GM23338 (cell line): Measurements from ENCODE around the gene FAM229B. TPM values are rescaled to one million over a fixed set of nuclear protein-coding genes. Genes with fewer than 3 reads are reported as not detected.

Experiments used
- ATAC-seq: fragments of 200-7000 bp; cut with Tn5 transposase; 3 replicates; pipeline ENCODE4 v1.9.1; 2020
- DNase-seq: peaks from one replicate; pipeline ENCODE4 v3.0.0-alpha.2; 2015; ENCODE audit warnings: low spot score
- H2AFZ ChIP-seq: fragments of 200-600 bp; sonication (generic); 2 replicates; pipeline ENCODE4 v1.8.0; 2016; ENCODE audit warnings: antibody characterized with exemption, mild to moderate bottlenecking, moderate library complexity
- H3F3A ChIP-seq: fragments of 200-600 bp; sonication (generic); replicated peaks from 2 replicates; pipeline ENCODE4 v1.8.0; 2017; ENCODE audit warnings: antibody characterized with exemption, mixed run types, low read depth
- H3K27ac ChIP-seq: fragments of 200-600 bp; sonication (generic); 2 replicates; pipeline ENCODE4 v1.6.1; 2016; ENCODE audit warnings: low read depth
- H3K27me3 ChIP-seq: fragments of 200-600 bp; sonication (generic); 2 replicates; pipeline ENCODE4 v1.8.0; 2016; ENCODE audit warnings: mild to moderate bottlenecking, mixed run types, moderate library complexity; ENCODE audit not compliant: insufficient read depth
- H3K36me3 ChIP-seq: fragments of 200-600 bp; sonication (generic); 2 replicates; pipeline ENCODE4 v1.8.0; 2016; ENCODE audit warnings: mild to moderate bottlenecking; ENCODE audit not compliant: insufficient read depth
- H3K4me1 ChIP-seq: fragments of 200-600 bp; sonication (generic); 2 replicates; pipeline ENCODE4 v1.8.0; 2016; ENCODE audit warnings: mild to moderate bottlenecking, moderate library complexity; ENCODE audit not compliant: insufficient read depth
- H3K4me2 ChIP-seq: fragments of 200-600 bp; sonication (generic); 2 replicates; pipeline ENCODE4 v1.7.1; 2017; ENCODE audit warnings: mixed run types
- H3K4me3 ChIP-seq: fragments of 200-600 bp; sonication (generic); 2 replicates; pipeline ENCODE4 v1.6.1; 2016; ENCODE audit warnings: mixed run types
- H3K79me2 ChIP-seq: fragments of 200-600 bp; sonication (generic); replicated peaks from 2 replicates; pipeline ENCODE4 v1.8.0; 2017; ENCODE audit warnings: mild to moderate bottlenecking; ENCODE audit not compliant: insufficient read depth
- H3K9me2 ChIP-seq: fragments of 200-600 bp; sonication (generic); 2 replicates; pipeline ENCODE4 v1.8.0; 2017; ENCODE audit not compliant: insufficient read depth
- H4K20me1 ChIP-seq: fragments of 200-600 bp; sonication (generic); replicated peaks from 2 replicates; pipeline ENCODE4 v1.8.0; 2017; ENCODE audit warnings: mild to moderate bottlenecking; ENCODE audit not compliant: insufficient read depth
- H3K27ac Mint-ChIP-seq: 2 replicates; pipeline ENCODE4 v1.8.0; 2020; ENCODE audit warnings: inconsistent platforms, mild to moderate bottlenecking, moderate library complexity, mixed read lengths
- H3K27me3 Mint-ChIP-seq: 3 replicates; pipeline ENCODE4 v1.8.0; 2022; ENCODE audit warnings: low read depth, mild to moderate bottlenecking, moderate library complexity, mixed read lengths, inconsistent platforms; ENCODE audit not compliant: insufficient read depth, poor library complexity
- H3K36me3 Mint-ChIP-seq: 3 replicates; pipeline ENCODE4 v1.8.0; 2021; ENCODE audit warnings: low read depth, mild to moderate bottlenecking, inconsistent platforms, moderate library complexity, mixed read lengths
- H3K4me1 Mint-ChIP-seq: 3 replicates; pipeline ENCODE4 v1.8.0; 2020; ENCODE audit warnings: mild to moderate bottlenecking, inconsistent platforms, mixed read lengths
- H3K4me3 Mint-ChIP-seq: 3 replicates; pipeline ENCODE4 v1.8.0; 2021; ENCODE audit warnings: moderate library complexity, mild to moderate bottlenecking, inconsistent platforms, mixed read lengths
- H3K9me3 Mint-ChIP-seq: 3 replicates; pipeline ENCODE4 v1.8.0; 2020; ENCODE audit warnings: moderate library complexity, mild to moderate bottlenecking, inconsistent platforms, mixed read lengths
- CREB1 ChIP-seq: fragments of 250-450 bp; sonication (Bioruptor Pico); IDR thresholded peaks from 2 replicates; pipeline ENCODE4 v1.5.0; 2020; ENCODE audit warnings: low read depth, mild to moderate bottlenecking, moderate library complexity
- ETS1 ChIP-seq: IDR thresholded peaks from 2 replicates; pipeline ENCODE4 v1.6.1; 2016; ENCODE audit warnings: antibody characterized with exemption
- EZH2 ChIP-seq: fragments of 200-600 bp; sonication (generic); IDR thresholded peaks from one replicate; pipeline ENCODE4 v1.8.0; 2017; ENCODE audit warnings: antibody characterized with exemption, mild to moderate bottlenecking, low read depth; ENCODE audit not compliant: unreplicated experiment
- EZH2phosphoT487 ChIP-seq: fragments of 200-600 bp; sonication (generic); IDR thresholded peaks from one replicate; pipeline ENCODE4 v1.8.1; 2018; ENCODE audit warnings: antibody characterized with exemption; ENCODE audit not compliant: unreplicated experiment
- JUNB ChIP-seq: IDR thresholded peaks from one replicate; pipeline ENCODE4 v1.6.1; 2016; ENCODE audit warnings: antibody characterized with exemption; ENCODE audit not compliant: unreplicated experiment
- NANOG ChIP-seq: IDR thresholded peaks from 2 replicates; pipeline ENCODE4 v1.6.1; 2016; ENCODE audit warnings: antibody characterized with exemption, borderline replicate concordance
- POLR2AphosphoS5 ChIP-seq: IDR thresholded peaks from 2 replicates; pipeline ENCODE4 v1.6.1; 2016; ENCODE audit warnings: antibody characterized with exemption, low read depth
- STAT1 ChIP-seq: IDR thresholded peaks from one replicate; pipeline ENCODE4 v1.6.1; 2016; ENCODE audit warnings: antibody characterized with exemption; ENCODE audit not compliant: unreplicated experiment
- ZNF114 ChIP-seq: fragments of 250-450 bp; sonication (Bioruptor Pico); IDR thresholded peaks from 2 replicates; pipeline ENCODE4 v1.5.0; 2020; ENCODE audit warnings: mild to moderate bottlenecking, moderate library complexity
- ZNF331 ChIP-seq: fragments of 250-450 bp; sonication (Bioruptor Pico); IDR thresholded peaks from 2 replicates; pipeline ENCODE4 v1.5.0; 2020; ENCODE audit warnings: low read depth, mild to moderate bottlenecking, moderate library complexity
- polyA plus RNA-seq: library from polyadenylated mRNA; unstranded; fragments of >200 nt; fragmentation: Nextera tagmentation; extraction: Ambion mirVana; gene quantifications from 2 replicates; pipeline ENCODE4 v1.2.1, GENCODE V29; 2016
- total RNA-seq: library from RNA; depleted of rRNA; stranded (reverse); fragments of >200 nt; shearing (Covaris generic); gene quantifications from 2 replicates; pipeline ENCODE4 v1.2.3, GENCODE V29; 2014
- TF ChIP-seq, protein P1 (sequence below): fragments of 250-450 bp; sonication (Bioruptor Pico); IDR thresholded peaks from 2 replicates; pipeline ENCODE4 v1.5.0; 2020; ENCODE audit warnings: mild to moderate bottlenecking, moderate library complexity
- TF ChIP-seq, protein P2 (sequence below): IDR thresholded peaks from one replicate; pipeline ENCODE4 v1.6.1; 2018; ENCODE audit warnings: antibody characterized with exemption; ENCODE audit not compliant: unreplicated experiment
- TF ChIP-seq, protein P3 (sequence below), 2 experiments: fragments of 200-600 bp in 1 of 2; sonication (generic) in 1 of 2; conservative IDR thresholded peaks; 2 replicates each; pipeline versions ENCODE4 v1.5.1 to v1.6.1; 2016 to 2017; ENCODE audit warnings: antibody characterized with exemption in 2 of 2, low read depth in 2 of 2, mild to moderate bottlenecking in 2 of 2, moderate library complexity in 1 of 2

Gene FAM229B
- total and polyA plus RNA-seq, 2 experiments from 2014 or later = 4.4 to 32.9 TPM

GRCh38 chr6:112054555-112055190, 32.7 kb upstream of the FAM229B start:
- no peak overlapping the region for H3K4me2 ChIP-seq

More at GRCh38 chr6:112054555-112055190, 32.7 kb upstream of the FAM229B start:
- Histone ChIP-seq H3K4me3 (no peak overlapping the region), H3K36me3 (no peaks in the 10 kb centered on the region), H3K4me1 (no peaks in the 10 kb centered on the region), H3K27ac (no peak overlapping the region), H3K79me2 (no peaks in the 10 kb centered on the region), H3F3A (no peaks in the 10 kb centered on the region), H4K20me1 (no peaks in the 10 kb centered on the region), H2AFZ (peak overlapping the region; percentile 88), H3K27me3 (no peaks in the 10 kb centered on the region), H3K9me2 (0 out of 2 replicates have a peak, but pooled peaks cover 4% of the 10 kb centered on the region)
- H3K4me1 Mint-ChIP-seq = no peaks in the 10 kb centered on the region
- ATAC-seq (no peak), DNase-seq (no peak)
- no peak overlapping the region for H3K4me3 Mint-ChIP-seq
- H3K9me3 Mint-ChIP-seq = no peaks in the 10 kb centered on the region
- no peaks in the 10 kb centered on the region for H3K36me3 Mint-ChIP-seq
- TF ChIP-seq EZH2 = no peak
- no peak for TF ChIP-seq CREB1 (CRISPR knock-in tag)
- no peak for TF ChIP-seq ZNF331 (CRISPR knock-in tag)
- TF ChIP-seq, protein P1, sequence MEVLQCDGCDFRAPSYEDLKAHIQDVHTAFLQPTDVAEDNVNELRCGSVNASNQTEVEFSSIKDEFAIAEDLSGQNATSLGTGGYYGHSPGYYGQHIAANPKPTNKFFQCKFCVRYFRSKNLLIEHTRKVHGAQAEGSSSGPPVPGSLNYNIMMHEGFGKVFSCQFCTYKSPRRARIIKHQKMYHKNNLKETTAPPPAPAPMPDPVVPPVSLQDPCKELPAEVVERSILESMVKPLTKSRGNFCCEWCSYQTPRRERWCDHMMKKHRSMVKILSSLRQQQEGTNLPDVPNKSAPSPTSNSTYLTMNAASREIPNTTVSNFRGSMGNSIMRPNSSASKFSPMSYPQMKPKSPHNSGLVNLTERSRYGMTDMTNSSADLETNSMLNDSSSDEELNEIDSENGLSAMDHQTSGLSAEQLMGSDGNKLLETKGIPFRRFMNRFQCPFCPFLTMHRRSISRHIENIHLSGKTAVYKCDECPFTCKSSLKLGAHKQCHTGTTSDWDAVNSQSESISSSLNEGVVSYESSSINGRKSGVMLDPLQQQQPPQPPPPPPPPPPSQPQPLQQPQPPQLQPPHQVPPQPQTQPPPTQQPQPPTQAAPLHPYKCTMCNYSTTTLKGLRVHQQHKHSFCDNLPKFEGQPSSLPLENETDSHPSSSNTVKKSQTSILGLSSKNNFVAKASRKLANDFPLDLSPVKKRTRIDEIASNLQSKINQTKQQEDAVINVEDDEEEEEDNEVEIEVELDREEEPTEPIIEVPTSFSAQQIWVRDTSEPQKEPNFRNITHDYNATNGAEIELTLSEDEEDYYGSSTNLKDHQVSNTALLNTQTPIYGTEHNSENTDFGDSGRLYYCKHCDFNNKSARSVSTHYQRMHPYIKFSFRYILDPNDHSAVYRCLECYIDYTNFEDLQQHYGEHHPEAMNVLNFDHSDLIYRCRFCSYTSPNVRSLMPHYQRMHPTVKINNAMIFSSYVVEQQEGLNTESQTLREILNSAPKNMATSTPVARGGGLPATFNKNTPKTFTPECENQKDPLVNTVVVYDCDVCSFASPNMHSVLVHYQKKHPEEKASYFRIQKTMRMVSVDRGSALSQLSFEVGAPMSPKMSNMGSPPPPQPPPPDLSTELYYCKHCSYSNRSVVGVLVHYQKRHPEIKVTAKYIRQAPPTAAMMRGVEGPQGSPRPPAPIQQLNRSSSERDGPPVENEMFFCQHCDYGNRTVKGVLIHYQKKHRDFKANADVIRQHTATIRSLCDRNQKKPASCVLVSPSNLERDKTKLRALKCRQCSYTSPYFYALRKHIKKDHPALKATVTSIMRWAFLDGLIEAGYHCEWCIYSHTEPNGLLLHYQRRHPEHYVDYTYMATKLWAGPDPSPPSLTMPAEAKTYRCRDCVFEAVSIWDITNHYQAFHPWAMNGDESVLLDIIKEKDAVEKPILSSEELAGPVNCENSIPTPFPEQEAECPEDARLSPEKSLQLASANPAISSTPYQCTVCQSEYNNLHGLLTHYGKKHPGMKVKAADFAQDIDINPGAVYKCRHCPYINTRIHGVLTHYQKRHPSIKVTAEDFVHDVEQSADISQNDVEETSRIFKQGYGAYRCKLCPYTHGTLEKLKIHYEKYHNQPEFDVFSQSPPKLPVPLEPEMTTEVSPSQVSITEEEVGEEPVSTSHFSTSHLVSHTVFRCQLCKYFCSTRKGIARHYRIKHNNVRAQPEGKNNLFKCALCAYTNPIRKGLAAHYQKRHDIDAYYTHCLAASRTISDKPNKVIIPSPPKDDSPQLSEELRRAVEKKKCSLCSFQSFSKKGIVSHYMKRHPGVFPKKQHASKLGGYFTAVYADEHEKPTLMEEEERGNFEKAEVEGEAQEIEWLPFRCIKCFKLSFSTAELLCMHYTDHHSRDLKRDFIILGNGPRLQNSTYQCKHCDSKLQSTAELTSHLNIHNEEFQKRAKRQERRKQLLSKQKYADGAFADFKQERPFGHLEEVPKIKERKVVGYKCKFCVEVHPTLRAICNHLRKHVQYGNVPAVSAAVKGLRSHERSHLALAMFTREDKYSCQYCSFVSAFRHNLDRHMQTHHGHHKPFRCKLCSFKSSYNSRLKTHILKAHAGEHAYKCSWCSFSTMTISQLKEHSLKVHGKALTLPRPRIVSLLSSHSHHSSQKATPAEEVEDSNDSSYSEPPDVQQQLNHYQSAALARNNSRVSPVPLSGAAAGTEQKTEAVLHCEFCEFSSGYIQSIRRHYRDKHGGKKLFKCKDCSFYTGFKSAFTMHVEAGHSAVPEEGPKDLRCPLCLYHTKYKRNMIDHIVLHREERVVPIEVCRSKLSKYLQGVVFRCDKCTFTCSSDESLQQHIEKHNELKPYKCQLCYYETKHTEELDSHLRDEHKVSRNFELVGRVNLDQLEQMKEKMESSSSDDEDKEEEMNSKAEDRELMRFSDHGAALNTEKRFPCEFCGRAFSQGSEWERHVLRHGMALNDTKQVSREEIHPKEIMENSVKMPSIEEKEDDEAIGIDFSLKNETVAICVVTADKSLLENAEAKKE (CRISPR knock-in tag) = no peak
- TF ChIP-seq ETS1 = no peak
- no peak for TF ChIP-seq POLR2AphosphoS5
- TF ChIP-seq STAT1 = no peak
- TF ChIP-seq JUNB = no peak
- TF ChIP-seq, protein P2, sequence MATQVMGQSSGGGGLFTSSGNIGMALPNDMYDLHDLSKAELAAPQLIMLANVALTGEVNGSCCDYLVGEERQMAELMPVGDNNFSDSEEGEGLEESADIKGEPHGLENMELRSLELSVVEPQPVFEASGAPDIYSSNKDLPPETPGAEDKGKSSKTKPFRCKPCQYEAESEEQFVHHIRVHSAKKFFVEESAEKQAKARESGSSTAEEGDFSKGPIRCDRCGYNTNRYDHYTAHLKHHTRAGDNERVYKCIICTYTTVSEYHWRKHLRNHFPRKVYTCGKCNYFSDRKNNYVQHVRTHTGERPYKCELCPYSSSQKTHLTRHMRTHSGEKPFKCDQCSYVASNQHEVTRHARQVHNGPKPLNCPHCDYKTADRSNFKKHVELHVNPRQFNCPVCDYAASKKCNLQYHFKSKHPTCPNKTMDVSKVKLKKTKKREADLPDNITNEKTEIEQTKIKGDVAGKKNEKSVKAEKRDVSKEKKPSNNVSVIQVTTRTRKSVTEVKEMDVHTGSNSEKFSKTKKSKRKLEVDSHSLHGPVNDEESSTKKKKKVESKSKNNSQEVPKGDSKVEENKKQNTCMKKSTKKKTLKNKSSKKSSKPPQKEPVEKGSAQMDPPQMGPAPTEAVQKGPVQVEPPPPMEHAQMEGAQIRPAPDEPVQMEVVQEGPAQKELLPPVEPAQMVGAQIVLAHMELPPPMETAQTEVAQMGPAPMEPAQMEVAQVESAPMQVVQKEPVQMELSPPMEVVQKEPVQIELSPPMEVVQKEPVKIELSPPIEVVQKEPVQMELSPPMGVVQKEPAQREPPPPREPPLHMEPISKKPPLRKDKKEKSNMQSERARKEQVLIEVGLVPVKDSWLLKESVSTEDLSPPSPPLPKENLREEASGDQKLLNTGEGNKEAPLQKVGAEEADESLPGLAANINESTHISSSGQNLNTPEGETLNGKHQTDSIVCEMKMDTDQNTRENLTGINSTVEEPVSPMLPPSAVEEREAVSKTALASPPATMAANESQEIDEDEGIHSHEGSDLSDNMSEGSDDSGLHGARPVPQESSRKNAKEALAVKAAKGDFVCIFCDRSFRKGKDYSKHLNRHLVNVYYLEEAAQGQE = no peak
- no peak for TF ChIP-seq EZH2phosphoT487
- TF ChIP-seq, protein P3, sequence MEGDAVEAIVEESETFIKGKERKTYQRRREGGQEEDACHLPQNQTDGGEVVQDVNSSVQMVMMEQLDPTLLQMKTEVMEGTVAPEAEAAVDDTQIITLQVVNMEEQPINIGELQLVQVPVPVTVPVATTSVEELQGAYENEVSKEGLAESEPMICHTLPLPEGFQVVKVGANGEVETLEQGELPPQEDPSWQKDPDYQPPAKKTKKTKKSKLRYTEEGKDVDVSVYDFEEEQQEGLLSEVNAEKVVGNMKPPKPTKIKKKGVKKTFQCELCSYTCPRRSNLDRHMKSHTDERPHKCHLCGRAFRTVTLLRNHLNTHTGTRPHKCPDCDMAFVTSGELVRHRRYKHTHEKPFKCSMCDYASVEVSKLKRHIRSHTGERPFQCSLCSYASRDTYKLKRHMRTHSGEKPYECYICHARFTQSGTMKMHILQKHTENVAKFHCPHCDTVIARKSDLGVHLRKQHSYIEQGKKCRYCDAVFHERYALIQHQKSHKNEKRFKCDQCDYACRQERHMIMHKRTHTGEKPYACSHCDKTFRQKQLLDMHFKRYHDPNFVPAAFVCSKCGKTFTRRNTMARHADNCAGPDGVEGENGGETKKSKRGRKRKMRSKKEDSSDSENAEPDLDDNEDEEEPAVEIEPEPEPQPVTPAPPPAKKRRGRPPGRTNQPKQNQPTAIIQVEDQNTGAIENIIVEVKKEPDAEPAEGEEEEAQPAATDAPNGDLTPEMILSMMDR (conservative IDR thresholded peaks at IDR 0.05; ENCODE audit: low read depth in 2 of 2) = no peak
- no peak for TF ChIP-seq NANOG
- TF ChIP-seq ZNF114 (CRISPR knock-in tag) = no peak
- H3K27ac Mint-ChIP-seq = no peak overlapping the region
- no peaks in the 10 kb centered on the region for H3K27me3 Mint-ChIP-seq
